Measurements from ENCODE around the gene SOHLH2.

DNA sequence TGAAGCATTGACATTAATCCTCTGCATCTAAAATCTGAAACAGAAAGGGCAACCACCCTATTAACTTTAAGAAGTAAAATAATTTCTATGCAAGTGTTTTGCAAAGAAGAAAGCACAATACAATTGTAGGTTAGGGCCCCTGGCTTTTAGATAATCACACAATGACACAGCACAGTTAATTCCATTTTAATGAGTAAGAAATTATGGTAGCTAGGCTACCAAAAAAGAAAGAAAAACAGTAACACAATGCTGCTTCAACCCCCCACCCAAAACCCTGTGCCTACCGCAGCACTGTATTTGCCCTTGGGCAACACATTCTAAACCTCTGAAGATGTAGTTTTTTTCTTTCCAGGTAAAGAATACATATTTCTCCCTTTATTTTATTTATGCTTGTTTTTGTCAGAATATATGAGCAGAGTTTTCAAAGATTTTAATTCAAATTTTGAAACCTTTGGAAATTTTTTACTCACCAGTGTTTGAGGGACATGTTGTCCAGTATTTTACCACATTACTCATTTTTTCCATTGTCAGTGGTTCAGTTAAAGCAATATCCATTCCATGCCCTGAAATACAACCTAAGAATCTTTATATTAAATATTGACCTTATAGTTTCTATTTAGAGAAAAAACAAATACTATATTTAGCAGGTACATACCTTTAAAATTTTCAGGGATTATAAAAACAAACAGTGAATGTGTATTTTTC is 21.1 kb downstream of the SOHLH2 start:
- TF ChIP-seq, protein P1, sequence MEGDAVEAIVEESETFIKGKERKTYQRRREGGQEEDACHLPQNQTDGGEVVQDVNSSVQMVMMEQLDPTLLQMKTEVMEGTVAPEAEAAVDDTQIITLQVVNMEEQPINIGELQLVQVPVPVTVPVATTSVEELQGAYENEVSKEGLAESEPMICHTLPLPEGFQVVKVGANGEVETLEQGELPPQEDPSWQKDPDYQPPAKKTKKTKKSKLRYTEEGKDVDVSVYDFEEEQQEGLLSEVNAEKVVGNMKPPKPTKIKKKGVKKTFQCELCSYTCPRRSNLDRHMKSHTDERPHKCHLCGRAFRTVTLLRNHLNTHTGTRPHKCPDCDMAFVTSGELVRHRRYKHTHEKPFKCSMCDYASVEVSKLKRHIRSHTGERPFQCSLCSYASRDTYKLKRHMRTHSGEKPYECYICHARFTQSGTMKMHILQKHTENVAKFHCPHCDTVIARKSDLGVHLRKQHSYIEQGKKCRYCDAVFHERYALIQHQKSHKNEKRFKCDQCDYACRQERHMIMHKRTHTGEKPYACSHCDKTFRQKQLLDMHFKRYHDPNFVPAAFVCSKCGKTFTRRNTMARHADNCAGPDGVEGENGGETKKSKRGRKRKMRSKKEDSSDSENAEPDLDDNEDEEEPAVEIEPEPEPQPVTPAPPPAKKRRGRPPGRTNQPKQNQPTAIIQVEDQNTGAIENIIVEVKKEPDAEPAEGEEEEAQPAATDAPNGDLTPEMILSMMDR (conservative IDR thresholded peaks at IDR 0.05): no peak
- no peak for TF ChIP-seq EZH2 (IDR thresholded peaks at IDR 0.05; ENCODE audit: low read depth)

Measured in PC-9 (cell line).